HG03439 (cell line): ENCODE measurements around the gene TBC1D9B.
"Not testable (repeated sequence)": the region's sequence is repeated elsewhere in the genome, so short reads cannot be mapped to it uniquely, and the experiment has no call there.

Experiments used
- ATAC-seq: cut with Tn5 transposase; IDR thresholded peaks from one replicate; pipeline ENCODE4 v1.9.1; 2021; ENCODE audit warnings: mild to moderate bottlenecking, moderate library complexity; ENCODE audit not compliant: unreplicated experiment

Gene TBC1D9B

GRCh38 chr5:179840766-179841165 lies 66.9 kb downstream of the TBC1D9B start:
- ATAC-seq, result no peak

GRCh38 chr5:179840321-179840720 lies 67.4 kb downstream of the TBC1D9B start:
- ATAC-seq, result no peak

GRCh38 chr5:179839328-179840256 lies 68.1 kb downstream of the TBC1D9B start:
- no peak for ATAC-seq

GRCh38 chr5:179837076-179838011 lies 70.4 kb downstream of the TBC1D9B start:
- no peak for ATAC-seq

- ATAC-seq, result no peak
Observed at GRCh38 chr5:179836225-179837019, 71.3 kb downstream of the TBC1D9B start.

- ATAC-seq, result not testable (repeated sequence)
Observed at GRCh38 chr5:179834871-179835270, 72.8 kb downstream of the TBC1D9B start.

- ATAC-seq, result no peak
Observed at GRCh38 chr5:179834120-179834519, 73.6 kb downstream of the TBC1D9B start.

GRCh38 chr5:179833709-179834070 lies 74.0 kb downstream of the TBC1D9B start:
- no peak for ATAC-seq

GRCh38 chr5:179833056-179833708 lies 74.5 kb downstream of the TBC1D9B start:
- no peak for ATAC-seq

- no peak for ATAC-seq
Observed at GRCh38 chr5:179832039-179832745, 75.5 kb downstream of the TBC1D9B start.

- ATAC-seq, result no peak
Observed at GRCh38 chr5:179830818-179831468, 76.8 kb downstream of the TBC1D9B start.

- no peak for ATAC-seq
Observed at GRCh38 chr5:179829732-179830435, 77.8 kb downstream of the TBC1D9B start.

GRCh38 chr5:179828756-179829421 lies 78.8 kb downstream of the TBC1D9B start:
- no peak for ATAC-seq

- ATAC-seq, result no peak
Observed at GRCh38 chr5:179827680-179828079, 80.0 kb downstream of the TBC1D9B start.

- ATAC-seq, result no peak
Observed at GRCh38 chr5:179825655-179826182, 82.0 kb downstream of the TBC1D9B start.

GRCh38 chr5:179824745-179825112 lies 83.0 kb downstream of the TBC1D9B start:
- no peak for ATAC-seq

- no peak for ATAC-seq
Observed at GRCh38 chr5:179823937-179824744, 83.6 kb downstream of the TBC1D9B start.
